ENCODE data around the gene BCOR.

DNA sequence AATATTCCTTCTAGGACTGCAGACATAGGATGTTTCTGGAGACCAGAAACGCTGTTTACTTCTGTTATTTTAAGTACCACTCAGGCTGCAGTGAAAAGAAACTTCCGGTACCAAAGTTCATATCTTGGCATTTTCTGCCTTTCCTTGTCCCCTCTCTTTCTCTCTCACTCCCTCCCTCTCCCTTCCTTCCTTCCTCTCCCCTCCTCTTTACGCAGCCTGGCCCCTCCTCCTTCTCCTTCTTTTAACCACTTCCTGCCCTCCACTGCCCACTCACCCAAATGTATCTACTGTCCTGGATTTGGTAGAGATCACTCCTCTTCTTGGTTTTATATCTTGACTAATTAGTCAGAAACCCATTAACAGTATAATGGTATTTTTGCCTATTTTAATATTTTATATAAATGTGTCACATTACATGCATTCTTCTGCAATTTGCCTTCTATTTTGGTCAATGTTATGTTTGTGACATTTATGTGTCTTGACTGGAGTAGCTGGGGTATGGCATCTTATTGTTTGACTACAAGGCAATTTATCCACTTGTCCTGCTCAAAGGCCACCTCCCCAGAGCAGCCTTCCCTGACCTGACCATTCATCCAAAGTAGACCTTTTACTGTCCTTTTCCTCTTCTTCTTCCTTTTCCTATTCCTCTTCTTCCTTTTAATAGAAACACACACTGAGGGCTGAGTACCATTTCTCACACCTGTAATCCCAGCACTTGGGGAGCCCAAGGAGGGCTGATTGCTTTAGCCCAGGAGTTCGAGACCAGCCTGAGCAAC, 56.9 kb downstream of the BCOR start:
- TF ChIP-seq POLR2A (IDR thresholded peaks at IDR 0.05; ENCODE audit: low read length) = no peak
- TF ChIP-seq GATA1 (IDR thresholded peaks at IDR 0.05; ENCODE audit: low read depth, low read length) = no peak

Data from erythroblast (primary cell).